ENCODE results near the gene KRT38.

DNA sequence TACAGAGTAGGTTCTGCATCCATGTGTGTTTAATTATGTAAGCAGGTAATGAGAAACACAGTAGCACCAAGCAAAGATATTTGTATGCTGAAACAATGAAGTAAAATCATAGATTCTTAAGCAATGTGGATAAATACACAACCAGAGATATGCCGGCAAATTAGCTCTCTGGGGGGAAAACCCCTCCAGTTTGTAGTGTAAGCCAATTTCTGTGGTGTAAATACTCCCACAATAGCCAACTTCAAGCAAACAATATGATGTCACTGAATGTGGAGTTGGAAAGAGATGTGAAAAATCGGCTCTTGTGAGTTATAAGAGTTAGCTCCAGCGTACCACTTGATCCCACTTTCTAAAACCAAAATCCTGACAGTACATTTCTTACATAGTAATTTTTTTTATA is 3.9 kb upstream of the KRT38 start:
- TF ChIP-seq, protein P1, sequence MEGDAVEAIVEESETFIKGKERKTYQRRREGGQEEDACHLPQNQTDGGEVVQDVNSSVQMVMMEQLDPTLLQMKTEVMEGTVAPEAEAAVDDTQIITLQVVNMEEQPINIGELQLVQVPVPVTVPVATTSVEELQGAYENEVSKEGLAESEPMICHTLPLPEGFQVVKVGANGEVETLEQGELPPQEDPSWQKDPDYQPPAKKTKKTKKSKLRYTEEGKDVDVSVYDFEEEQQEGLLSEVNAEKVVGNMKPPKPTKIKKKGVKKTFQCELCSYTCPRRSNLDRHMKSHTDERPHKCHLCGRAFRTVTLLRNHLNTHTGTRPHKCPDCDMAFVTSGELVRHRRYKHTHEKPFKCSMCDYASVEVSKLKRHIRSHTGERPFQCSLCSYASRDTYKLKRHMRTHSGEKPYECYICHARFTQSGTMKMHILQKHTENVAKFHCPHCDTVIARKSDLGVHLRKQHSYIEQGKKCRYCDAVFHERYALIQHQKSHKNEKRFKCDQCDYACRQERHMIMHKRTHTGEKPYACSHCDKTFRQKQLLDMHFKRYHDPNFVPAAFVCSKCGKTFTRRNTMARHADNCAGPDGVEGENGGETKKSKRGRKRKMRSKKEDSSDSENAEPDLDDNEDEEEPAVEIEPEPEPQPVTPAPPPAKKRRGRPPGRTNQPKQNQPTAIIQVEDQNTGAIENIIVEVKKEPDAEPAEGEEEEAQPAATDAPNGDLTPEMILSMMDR (conservative IDR thresholded peaks at IDR 0.05; ENCODE audit: low read depth, low read length), result no peak
- TF ChIP-seq EZH2 (IDR thresholded peaks at IDR 0.05; ENCODE audit: low read length, unreplicated experiment) (no peak), EZH2phosphoT487 (IDR thresholded peaks at IDR 0.05; ENCODE audit: borderline replicate concordance, low read length) (no peak)

Measured in PC-3 (cell line).